ENCODE results near the gene VARS2.

GRCh38 chr6:30902709-30903108 is 11.3 kb upstream of the VARS2 start:
- no peak for TF ChIP-seq CTCF (IDR thresholded peaks at IDR 0.05; ENCODE audit: borderline replicate concordance, extremely low read depth, low read length, poor library complexity, severe bottlenecking)
- no peak for TF ChIP-seq EZH2 (IDR thresholded peaks at IDR 0.05; ENCODE audit: borderline replicate concordance, low read depth, low read length, severe bottlenecking)
